H1 (cell line): ENCODE measurements around the gene LSR. TPM values are rescaled to one million over a fixed set of nuclear protein-coding genes. Genes with fewer than 3 reads are reported as not detected.
A peak's percentile ranks its signal among the peaks of the same experiment; 100 is the strongest.

Source experiments
- CTCF ChIA-PET: fragments of 300-600 bp; sonication (Branson Sonifier 250); formaldehyde crosslinking; loops from one replicate; lab custom pipeline; 2021; ENCODE audit not compliant: partially characterized antibody; lab: Charles Lee
- POLR2A ChIA-PET: fragments of 300-600 bp; sonication (Branson Sonifier 250); formaldehyde crosslinking; loops from one replicate; lab custom pipeline; 2021; ENCODE audit warnings: inconsistent platforms; ENCODE audit not compliant: partially characterized antibody; lab: Charles Lee
- DNase-seq, 2 experiments: peaks; one replicate each; pipeline versions ENCODE4 v3.0.0 to v3.0.0-alpha.2; 2010 to 2022; ENCODE audit warnings: low spot score in 2 of 2, low read depth in 1 of 2, mixed read lengths in 1 of 2
- FAIRE-seq: peaks from 2 replicates; lab custom pipeline; 2011; peaks lifted over from hg19 to GRCh38; lab: Jason Lieb, UNC
- H2AFZ ChIP-seq: 2 replicates; pipeline ENCODE4 v1.8.1; 2012; ENCODE audit warnings: low read length, inconsistent platforms
- H2AK5ac ChIP-seq: 2 replicates; pipeline ENCODE4 v1.6.1; 2013; ENCODE audit warnings: low read depth, low read length
- H2BK120ac ChIP-seq: replicated peaks from 2 replicates; pipeline ENCODE3; 2013; ENCODE audit warnings: low read depth, low read length, inconsistent platforms
- H2BK12ac ChIP-seq: 2 replicates; pipeline ENCODE4 v1.6.1; 2013; ENCODE audit warnings: low read depth, low read length
- H2BK15ac ChIP-seq: 2 replicates; pipeline ENCODE4 v1.6.1; 2013; ENCODE audit warnings: low read length
- H2BK20ac ChIP-seq: 2 replicates; pipeline ENCODE4 v1.6.1; 2013; ENCODE audit warnings: low read length
- H2BK5ac ChIP-seq: 2 replicates; pipeline ENCODE4 v1.6.1; 2013; ENCODE audit warnings: low read depth, low read length
- H3K14ac ChIP-seq: 2 replicates; pipeline ENCODE4 v1.6.1; 2013; ENCODE audit warnings: inconsistent platforms; ENCODE audit not compliant: insufficient read length
- H3K18ac ChIP-seq: 2 replicates; pipeline ENCODE4 v1.6.1; 2013; ENCODE audit warnings: low read length; ENCODE audit errors: extremely low read depth
- H3K23ac ChIP-seq: 2 replicates; pipeline ENCODE4 v1.6.1; 2013; ENCODE audit warnings: inconsistent platforms; ENCODE audit not compliant: insufficient read length
- H3K23me2 ChIP-seq: 2 replicates; pipeline ENCODE4 v1.6.1; 2013; ENCODE audit warnings: low read depth, low read length
- H3K27ac ChIP-seq: 2 replicates; pipeline ENCODE4 v1.6.1; 2011; ENCODE audit warnings: low read depth, low read length, inconsistent platforms
- H3K27me3 ChIP-seq, 4 experiments: replicated peaks in 1 of 4; 1 replicate in 1 of 4; 2 replicates in 3 of 4; pipeline versions ENCODE4 v1.6.1 to v1.8.1; 2011 to 2013; ENCODE audit warnings: low read length in 3 of 4, mild to moderate bottlenecking in 3 of 4, inconsistent platforms in 2 of 4, mixed read lengths in 2 of 4, moderate library complexity in 1 of 4; ENCODE audit not compliant: control insufficient read depth in 3 of 4, insufficient read depth in 3 of 4; ENCODE audit errors: extremely low read depth in 1 of 4
- H3K36me3 ChIP-seq, 4 experiments: 2 replicates each; pipeline versions ENCODE4 v1.6.1 to v1.8.1; 2011 to 2013; ENCODE audit warnings: mild to moderate bottlenecking in 4 of 4, low read length in 3 of 4, moderate library complexity in 2 of 4, control low read depth in 1 of 4, inconsistent platforms in 1 of 4; ENCODE audit not compliant: insufficient read depth in 4 of 4, control insufficient read depth in 2 of 4
- H3K4ac ChIP-seq: replicated peaks from 2 replicates; pipeline ENCODE3; 2013; ENCODE audit warnings: low read length, low read depth, mixed read lengths, inconsistent platforms; ENCODE audit not compliant: insufficient read length
- H3K4me1 ChIP-seq, 4 experiments: replicated peaks in 1 of 4; 1 replicate in 1 of 4; 2 replicates in 3 of 4; pipeline versions ENCODE4 v1.6.1 to v1.8.1; 2011 to 2013; ENCODE audit warnings: low read length in 3 of 4, inconsistent platforms in 2 of 4, mixed read lengths in 1 of 4; ENCODE audit not compliant: insufficient read depth in 4 of 4, control insufficient read depth in 3 of 4
- H3K4me2 ChIP-seq, 2 experiments: 2 replicates each; pipeline versions ENCODE4 v1.6.1 to v1.8.1; 2011 to 2013; ENCODE audit warnings: low read depth in 2 of 2, low read length in 2 of 2, control low read depth in 1 of 2, inconsistent platforms in 1 of 2, mild to moderate bottlenecking in 1 of 2; ENCODE audit not compliant: insufficient read depth in 1 of 2
- H3K4me3 ChIP-seq, 4 experiments: fragments of 200-600, 300-600 bp in 1 of 4; sonication (generic), shearing (Covaris generic), sonication (Bioruptor Twin) in 1 of 4; 2 replicates each; pipeline versions ENCODE4 v1.5.1 to v1.8.1; 2011 to 2016; ENCODE audit warnings: low read length in 4 of 4, low read depth in 3 of 4, control low read depth in 2 of 4, inconsistent platforms in 2 of 4, mild to moderate bottlenecking in 2 of 4, mixed read lengths in 1 of 4, moderate library complexity in 1 of 4; ENCODE audit not compliant: insufficient read depth in 2 of 4; ENCODE audit errors: extremely low read depth in 1 of 4
- H3K56ac ChIP-seq: replicated peaks from 2 replicates; pipeline ENCODE3; 2013; ENCODE audit warnings: low read depth, mild to moderate bottlenecking, mixed read lengths, low read length, inconsistent platforms; ENCODE audit not compliant: insufficient read length
- H3K79me1 ChIP-seq: 2 replicates; pipeline ENCODE4 v1.6.1; 2013; ENCODE audit warnings: low read depth, low read length, control low read depth
- H3K79me2 ChIP-seq, 2 experiments: 2 replicates each; pipeline versions ENCODE4 v1.6.1 to v1.8.1; 2012 to 2013; ENCODE audit warnings: low read length in 2 of 2, mild to moderate bottlenecking in 2 of 2, inconsistent platforms in 1 of 2; ENCODE audit not compliant: insufficient read depth in 2 of 2, control insufficient read depth in 1 of 2
- H3K9ac ChIP-seq, 4 experiments: replicated peaks in 1 of 4; 1 replicate in 1 of 4; 2 replicates in 3 of 4; pipeline versions ENCODE4 v1.6.1 to v1.8.1; 2011 to 2013; ENCODE audit warnings: low read depth in 3 of 4, low read length in 3 of 4, control low read depth in 2 of 4, mild to moderate bottlenecking in 2 of 4, moderate library complexity in 2 of 4, inconsistent platforms in 1 of 4; ENCODE audit errors: extremely low read depth in 1 of 4
- H3K9me3 ChIP-seq, 2 experiments: 2 replicates each; pipeline versions ENCODE4 v1.6.1 to v1.8.1; 2012 to 2013; ENCODE audit warnings: mild to moderate bottlenecking in 2 of 2, moderate library complexity in 2 of 2, control low read depth in 1 of 2, inconsistent platforms in 1 of 2, low read depth in 1 of 2, low read length in 1 of 2, mixed read lengths in 1 of 2; ENCODE audit not compliant: insufficient read depth in 2 of 2
- H4K20me1 ChIP-seq, 2 experiments: replicated peaks in 1 of 2; 2 replicates each; pipeline versions ENCODE3 to v1.8.1; 2011 to 2013; ENCODE audit warnings: inconsistent platforms in 2 of 2, low read length in 2 of 2, mild to moderate bottlenecking in 1 of 2; ENCODE audit not compliant: insufficient read depth in 2 of 2, control insufficient read depth in 1 of 2
- H4K5ac ChIP-seq: 2 replicates; pipeline ENCODE4 v1.6.1; 2013; ENCODE audit warnings: low read length, low read depth, mixed read lengths, inconsistent platforms; ENCODE audit not compliant: insufficient read length
- H4K8ac ChIP-seq: 2 replicates; pipeline ENCODE4 v1.8.0; 2013; ENCODE audit warnings: mild to moderate bottlenecking, moderate library complexity, low read length, inconsistent platforms; ENCODE audit not compliant: insufficient read depth; ENCODE audit errors: extremely low read depth
- H4K91ac ChIP-seq: replicated peaks from 2 replicates; pipeline ENCODE3; 2013; ENCODE audit warnings: low read length, mixed read lengths, inconsistent platforms; ENCODE audit not compliant: insufficient read length
- MAFK ChIP-seq: IDR thresholded peaks from 2 replicates; pipeline ENCODE4 v1.6.1; 2012; ENCODE audit warnings: low read depth, mild to moderate bottlenecking, improper control_type of control experiment, low read length
- POLR2AphosphoS5 ChIP-seq: IDR thresholded peaks from 2 replicates; pipeline ENCODE4 v1.6.1; 2011; ENCODE audit warnings: low read depth, low read length
- WGBS, 2 experiments: shearing (Covaris generic) in 1 of 2; methylation state at CpG; one replicate each; pipeline versions ENCODE4 v1.1.6 to v1.1.7; 2013 to 2015; ENCODE audit warnings: low lambda C conversion rate in 2 of 2, mixed read lengths in 2 of 2, inconsistent platforms in 1 of 2, low coverage in 1 of 2, missing lambda C conversion rate in 1 of 2; ENCODE audit not compliant: insufficient replicate concordance in 2 of 2, insufficient coverage in 1 of 2, insufficient read length in 1 of 2; ENCODE audit errors: extremely low coverage in 1 of 2, missing lambda C conversion rate in 1 of 2; 5-methylcytosine and 5-hydroxymethylcytosine counted together
- polyA plus RNA-seq, 7 experiments: library from polyadenylated mRNA; depleted of rRNA in 3 of 7; stranded (reverse) in 5 of 7; unstranded in 2 of 7; fragments of >200 nt in 5 of 7; fragments of 200-250 nt in 2 of 7; gene quantifications; 1 replicate in 5 of 7; 2 replicates in 1 of 7; 4 replicates in 1 of 7; pipeline versions ENCODE4 v1.2.1 to v1.2.3, GENCODE V29; 2011 to 2013; ENCODE audit warnings: missing spikeins in 2 of 7, mixed read lengths in 2 of 7
- total RNA-seq: library from RNA; stranded (reverse); fragmentation: NEBNext Ultra II Directional; extraction: Animal tissue kit (Norgen Biotek cat#: 25700); gene quantifications from 2 replicates; pipeline ENCODE4 v1.2.1, GENCODE V29; 2021

Gene LSR
- total and polyA plus RNA-seq, 2 of the 8 experiments (the other 6 are each of a cell fraction or from before 2014, with no cell fraction given), result 159 to 186 TPM

GRCh38 chr19:35266520-35267352 is 17.9 kb downstream of the LSR start:
- Histone ChIP-seq H3K23ac (no peak overlapping the region), H3K36me3 (peaks cover 16 to 50% (median 29%) of the 10 kb centered on the region in 4 experiments; a peak in 7 of 8 replicates), H2AK5ac (no peak overlapping the region), H3K79me1 (peaks cover 6% of the 10 kb centered on the region), H2AFZ (no peak overlapping the region), H2BK15ac (no peak overlapping the region), H3K23me2 (no peaks in the 10 kb centered on the region; the same call in 1 of the 2 replicates), H3K27me3 (no peaks in the 10 kb centered on the region), H3K4me3 (peak overlapping the region in 3 of 4 experiments; percentile 48 to 77 (median 57); a peak in 5 of 8 replicates), H2BK120ac (no peak overlapping the region), H3K9me3 (peaks cover 0 to 2% of the 10 kb centered on the region in 2 experiments; a peak in 1 of 4 replicates), H3K4me2 (peak overlapping the region; percentile 70 to 75), H4K20me1 (peaks cover 4 to 28% of the 10 kb centered on the region in 2 experiments), H3K56ac (no peak overlapping the region), H3K27ac (0 out of 2 replicates have a peak overlapping the region, but pooled peaks have one; percentile 38), H3K4me1 (peaks cover 0 to 14% (median 8%) of the 10 kb centered on the region in 4 experiments; a peak in 5 of 7 replicates), H2BK12ac (no peak overlapping the region), H3K79me2 (0 out of 4 replicates have a peak, but pooled peaks cover 0 to 5% of the 10 kb centered on the region in 2 experiments), H4K91ac (no peak overlapping the region), H4K8ac (peak overlapping the region; percentile 86; the same call in 1 of the 2 replicates), H3K9ac (no peak overlapping the region), H3K14ac (no peak overlapping the region), H2BK20ac (no peak overlapping the region), H2BK5ac (no peak overlapping the region; the same call in 1 of the 2 replicates), H3K18ac (no peak overlapping the region), H3K4ac (no peak overlapping the region), H4K5ac (no peak overlapping the region)
- no peak for FAIRE-seq
- TF ChIP-seq POLR2AphosphoS5 (peak; percentile 51; the same call in 1 of the 2 replicates), MAFK (no peak)
- ChIA-PET POLR2A (interaction anchor here (0.5 to 10.5 kb wide), 10 partner anchors 13 to 100 kb away, joined by 3 to 146 read pairs (median 3); partner anchors contain the start of genes FAM187B, HAMP and LSR), CTCF (interaction anchor here (0.8 to 1.6 kb wide), 4 partner anchors 30 to 106 kb away, joined by 3 to 6 read pairs (median 4); no protein-coding TSS in a partner anchor)
- WGBS, 2 experiments, result 92% methylated on average over 18 of the region's 39 CpGs; no CpG with 5 or more reads in 1 of the 2 experiments
- DNase-seq, result no peak
